ENCODE measurements around the gene POR.
"Not testable (repeated sequence)": the region's sequence is repeated elsewhere in the genome, so short reads cannot be mapped to it uniquely, and the experiment has no call there.

POR gene

GRCh38 chr7:75870557-75871161, 44.3 kb upstream of the POR start:
- no peak for DNase-seq (ENCODE audit: low read depth)
- TF ChIP-seq CTCF (IDR thresholded peaks at IDR 0.05; ENCODE audit: low read length, missing control alignments): no peak
- no peak overlapping the region for H3K4me3 ChIP-seq (replicated peaks; ENCODE audit: low read depth, low read length)

GRCh38 chr7:75872073-75872782, 42.7 kb upstream of the POR start:
- no peak for TF ChIP-seq CTCF (IDR thresholded peaks at IDR 0.05; ENCODE audit: low read length, missing control alignments)
- no peak overlapping the region for H3K4me3 ChIP-seq (replicated peaks; ENCODE audit: low read depth, low read length)
- no peak for DNase-seq (ENCODE audit: low read depth)

- DNase-seq (ENCODE audit: low read depth); H3K4me3 ChIP-seq (replicated peaks; ENCODE audit: low read depth, low read length): not testable (repeated sequence)
These were observed 40.8 kb upstream of the POR start for GRCh38 chr7:75874180-75874579.

- no peak for DNase-seq (ENCODE audit: low read depth)
- TF ChIP-seq CTCF (IDR thresholded peaks at IDR 0.05; ENCODE audit: low read length, missing control alignments): no peak
- H3K4me3 ChIP-seq (replicated peaks; ENCODE audit: low read depth, low read length): no peak overlapping the region
These were observed 39.6 kb upstream of the POR start for GRCh38 chr7:75875113-75876080.

- DNase-seq (ENCODE audit: low read depth): no peak
- H3K4me3 ChIP-seq (replicated peaks; ENCODE audit: low read depth, low read length): no peak overlapping the region
- TF ChIP-seq CTCF (IDR thresholded peaks at IDR 0.05; ENCODE audit: low read length, missing control alignments): no peak
These were observed 38.7 kb upstream of the POR start for GRCh38 chr7:75876126-75876881.

- DNase-seq (ENCODE audit: low read depth): no peak
- no peak for TF ChIP-seq CTCF (IDR thresholded peaks at IDR 0.05; ENCODE audit: low read length, missing control alignments)
- peak overlapping the region; percentile 49 for H3K4me3 ChIP-seq (replicated peaks; ENCODE audit: low read depth, low read length)
These were observed 36.6 kb upstream of the POR start for GRCh38 chr7:75878312-75878768.

Data from fibroblast of pulmonary artery (primary cell).